ENCODE measurements around the gene NRG3. TPM values are rescaled to one million over a fixed set of nuclear protein-coding genes. Genes with fewer than 3 reads are reported as not detected.

NRG3 gene
- total RNA-seq, 2 donors from 2014 or later: 1.7 to 2.3 TPM

GRCh38 chr10:81838950-81839349 lies 36.0 kb upstream of the NRG3 start:
- Histone ChIP-seq H3K4me1 (ENCODE audit: control insufficient read depth, insufficient read depth, low read length) (no peaks in the 10 kb centered on the region), H3K27ac (ENCODE audit: low read depth, low read length) (no peak overlapping the region), H3K9ac (ENCODE audit: extremely low read depth, low read length, poor library complexity, severe bottlenecking) (no peak overlapping the region), H3K27me3 (ENCODE audit: control insufficient read depth, insufficient read depth, low read length, poor library complexity, severe bottlenecking) (no peaks in the 10 kb centered on the region), H3K4me3 (ENCODE audit: low read length) (no peak overlapping the region), H3K9me3 (ENCODE audit: control insufficient read depth, low read length) (no peaks in the 10 kb centered on the region), H3K36me3 (ENCODE audit: control insufficient read depth, insufficient read depth, low read length) (no peaks in the 10 kb centered on the region)
- Mint-ChIP-seq H3K27ac (no peak overlapping the region), H3K4me1 (peaks cover 3% of the 10 kb centered on the region), H3K36me3 (ENCODE audit: low read depth) (no peaks in the 10 kb centered on the region), H3K4me3 (no peak overlapping the region), H3K27me3 (ENCODE audit: insufficient read depth) (no peaks in the 10 kb centered on the region), H3K9me3 (no peaks in the 10 kb centered on the region)
- DNase-seq: peak; percentile 78
- TF ChIP-seq CTCF (conservative IDR thresholded peaks at IDR 0.05): peak; percentile 74

- Mint-ChIP-seq H3K4me3 (no peak overlapping the region), H3K9me3 (no peaks in the 10 kb centered on the region), H3K27me3 (ENCODE audit: insufficient read depth) (peaks cover 1% of the 10 kb centered on the region), H3K4me1 (peaks cover 8% of the 10 kb centered on the region), H3K36me3 (ENCODE audit: low read depth) (no peaks in the 10 kb centered on the region), H3K27ac (no peak overlapping the region)
- no peak overlapping the region for H3K27ac ChIP-seq (ENCODE audit: low read depth, low read length)
- H3K9ac ChIP-seq (ENCODE audit: extremely low read depth, low read length, poor library complexity, severe bottlenecking): no peak overlapping the region
- 83 to 100% methylated on average over 1 to 2 of the region's 2 CpGs for WGBS, 2 experiments (ENCODE audit: insufficient coverage in 1 of 2, insufficient read length in 1 of 2)
- peak; percentile 72 for TF ChIP-seq CTCF (conservative IDR thresholded peaks at IDR 0.05)
- H3K4me1 ChIP-seq (ENCODE audit: control insufficient read depth, insufficient read depth, low read length): no peaks in the 10 kb centered on the region
- no peak overlapping the region for H3K4me3 ChIP-seq (ENCODE audit: low read length)
- no peak for DNase-seq
- H3K27me3 ChIP-seq (ENCODE audit: control insufficient read depth, insufficient read depth, low read length, poor library complexity, severe bottlenecking): no peaks in the 10 kb centered on the region
- H3K9me3 ChIP-seq (ENCODE audit: control insufficient read depth, low read length): no peaks in the 10 kb centered on the region
- H3K36me3 ChIP-seq (ENCODE audit: control insufficient read depth, insufficient read depth, low read length): no peaks in the 10 kb centered on the region
These were observed 32.0 kb upstream of the NRG3 start for GRCh38 chr10:81843042-81843441.

- WGBS, 2 experiments (ENCODE audit: insufficient coverage in 1 of 2, insufficient read length in 1 of 2): 20 to 45% methylated on average over 1 to 2 of the region's 2 CpGs
- Histone ChIP-seq H3K27me3 (ENCODE audit: control insufficient read depth, insufficient read depth, low read length, poor library complexity, severe bottlenecking) (no peaks in the 10 kb centered on the region), H3K4me3 (ENCODE audit: low read length) (no peak overlapping the region), H3K9me3 (ENCODE audit: control insufficient read depth, low read length) (no peaks in the 10 kb centered on the region), H3K36me3 (ENCODE audit: control insufficient read depth, insufficient read depth, low read length) (no peaks in the 10 kb centered on the region), H3K27ac (ENCODE audit: low read depth, low read length) (no peak overlapping the region), H3K4me1 (ENCODE audit: control insufficient read depth, insufficient read depth, low read length) (no peaks in the 10 kb centered on the region), H3K9ac (ENCODE audit: extremely low read depth, low read length, poor library complexity, severe bottlenecking) (no peak overlapping the region)
- Mint-ChIP-seq H3K27me3 (ENCODE audit: insufficient read depth) (peaks cover 1% of the 10 kb centered on the region), H3K4me1 (peaks cover 4% of the 10 kb centered on the region), H3K4me3 (no peak overlapping the region), H3K27ac (peak overlapping the region; percentile 6), H3K36me3 (ENCODE audit: low read depth) (no peaks in the 10 kb centered on the region), H3K9me3 (no peaks in the 10 kb centered on the region)
- DNase-seq: peak; percentile 62
- no peak for TF ChIP-seq CTCF (conservative IDR thresholded peaks at IDR 0.05)
These were observed 27.3 kb upstream of the NRG3 start for GRCh38 chr10:81847675-81848074.

All from endodermal cell (in vitro differentiated cells).